Activated CD8-positive, alpha-beta memory T cell treated with anti-CD3 and anti-CD28 coated beads for 1 hour (primary cell): Measurements from ENCODE around the gene FHIT.
"Not testable (repeated sequence)": the region's sequence is repeated elsewhere in the genome, so short reads cannot be mapped to it uniquely, and the experiment has no call there.

Experiments
- DNase-seq, 2 donors: peaks; one replicate each; pipeline ENCODE4 v3.0.0-alpha.2; 2020; ENCODE audit warnings: low read depth in 1 of 2; ENCODE audit errors: extremely low read depth in 1 of 2

The FHIT gene

DNA sequence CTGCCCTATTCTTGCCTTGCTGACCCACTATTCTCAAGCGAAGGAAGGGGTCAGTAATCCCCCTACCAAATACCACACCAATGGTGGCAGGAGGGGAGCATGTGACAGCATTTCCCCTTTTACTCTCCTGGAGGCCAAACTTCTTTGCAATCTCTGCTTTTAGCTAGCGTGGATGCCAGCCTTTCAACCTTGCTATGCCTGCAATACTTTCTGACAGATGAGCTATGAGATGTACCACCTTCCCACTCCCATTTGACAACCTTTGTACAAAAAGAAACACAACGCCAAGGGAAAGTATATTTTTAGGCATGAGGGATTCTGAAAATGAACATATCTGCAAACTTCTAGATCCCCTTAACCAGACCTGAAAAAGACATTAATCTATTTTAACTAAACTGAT, 302.1 kb downstream of the FHIT start:
- no peak for DNase-seq

DNA sequence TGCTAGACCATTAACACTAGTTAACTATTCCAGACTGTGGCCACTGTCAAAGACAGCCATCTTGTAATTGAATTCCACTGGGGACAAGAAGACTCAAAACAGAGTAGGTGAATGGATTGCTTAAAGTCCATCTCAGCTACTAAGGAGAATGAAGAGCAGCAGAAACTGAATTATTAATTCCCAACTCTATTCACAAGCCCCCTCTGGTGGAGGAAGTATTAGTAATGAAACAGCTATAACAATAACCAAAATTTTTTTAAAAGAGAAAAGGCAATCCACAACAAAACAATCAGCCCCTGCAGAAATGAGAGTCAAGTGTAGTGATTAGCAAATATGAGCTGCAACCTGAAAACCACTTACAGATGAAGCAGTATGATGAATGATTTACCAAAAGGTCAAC, 302.8 kb downstream of the FHIT start:
- no peak for DNase-seq

DNA sequence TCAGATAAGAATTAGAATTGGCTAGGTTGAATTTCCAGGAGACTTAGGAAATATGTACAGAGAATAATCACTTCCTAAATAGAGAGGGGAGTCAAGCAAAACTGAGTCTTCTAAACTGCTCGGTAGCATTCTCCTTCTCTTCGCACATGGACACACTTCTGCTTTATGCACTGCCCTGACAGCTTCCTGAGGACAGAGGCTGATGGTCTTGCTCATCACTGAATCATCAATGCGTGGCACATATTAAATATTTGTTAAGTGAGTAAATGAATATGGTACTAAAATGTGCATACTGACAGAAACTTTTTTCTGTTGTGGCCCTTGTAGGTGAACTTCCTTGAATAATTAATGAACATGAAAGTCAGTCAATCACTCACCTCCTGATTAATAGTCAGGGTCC, 315.5 kb downstream of the FHIT start:
- DNase-seq: no peak

GRCh38 chr3:60933824-60934223, 317.4 kb downstream of the FHIT start:
- no peak for DNase-seq

DNA sequence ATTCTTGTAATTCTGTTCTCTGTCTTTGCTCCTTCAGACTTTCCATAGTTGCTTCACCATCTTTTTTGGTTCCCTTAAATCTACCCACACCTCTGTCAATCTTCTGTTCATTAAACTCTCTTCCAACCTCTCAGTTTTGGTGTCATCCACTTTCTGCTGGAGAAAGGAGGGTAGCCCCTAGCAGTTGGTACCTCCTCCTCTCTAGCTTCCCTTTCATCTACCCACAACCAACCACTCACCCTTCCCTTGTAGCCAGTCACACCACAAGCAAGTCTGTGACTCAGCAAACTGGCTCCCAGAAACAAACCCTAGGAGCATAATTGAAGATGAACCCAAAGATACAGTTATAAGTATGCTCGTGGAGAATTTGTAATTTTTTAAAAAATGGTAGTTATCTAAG, 318.6 kb downstream of the FHIT start:
- no peak for DNase-seq

GRCh38 chr3:60932170-60932569, 319.1 kb downstream of the FHIT start:
- DNase-seq: no peak

DNA sequence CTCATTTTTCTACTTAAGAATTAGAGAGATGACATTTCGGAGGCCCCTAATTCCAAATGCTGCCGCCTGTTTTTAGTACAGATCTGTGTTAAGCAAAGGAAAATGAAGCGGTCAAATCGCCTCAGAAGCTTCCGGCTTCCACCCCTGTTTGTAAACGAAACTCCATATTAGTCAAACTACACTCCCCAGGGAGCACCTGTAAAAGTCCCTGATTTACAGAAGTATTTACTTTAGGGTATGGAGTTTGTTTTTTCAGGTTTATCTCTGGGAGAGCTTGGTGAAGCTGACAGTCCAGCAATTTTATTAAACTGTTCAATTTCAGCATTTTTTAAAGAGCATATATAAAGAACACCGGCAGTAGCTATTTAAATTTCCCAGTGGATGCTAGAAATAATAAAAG, 319.8 kb downstream of the FHIT start:
- DNase-seq: no peak

- DNase-seq: no peak
Measured at GRCh38 chr3:60920519-60920918, 330.7 kb downstream of the FHIT start.

- DNase-seq: no peak
Measured at GRCh38 chr3:60919296-60919695, 332.0 kb downstream of the FHIT start.

DNA sequence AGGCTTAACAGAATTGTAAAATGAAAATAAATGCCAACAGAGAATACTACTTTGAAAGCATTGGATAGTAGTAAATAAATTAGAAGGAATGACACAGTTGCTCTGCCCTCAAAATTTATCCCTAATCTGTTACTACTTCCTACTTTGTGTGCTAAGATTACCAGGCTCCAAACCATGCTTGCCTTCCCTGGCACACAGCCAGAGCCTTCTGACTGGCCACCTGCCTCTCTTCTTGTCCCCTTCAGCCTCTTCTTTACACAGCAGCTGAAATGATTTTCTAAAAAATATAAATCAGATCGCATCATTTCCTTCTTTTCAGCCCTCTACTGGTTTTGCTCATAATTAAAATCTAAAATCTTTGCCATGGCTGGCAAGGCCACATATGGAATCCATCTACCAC, 334.1 kb downstream of the FHIT start:
- no peak for DNase-seq

DNA sequence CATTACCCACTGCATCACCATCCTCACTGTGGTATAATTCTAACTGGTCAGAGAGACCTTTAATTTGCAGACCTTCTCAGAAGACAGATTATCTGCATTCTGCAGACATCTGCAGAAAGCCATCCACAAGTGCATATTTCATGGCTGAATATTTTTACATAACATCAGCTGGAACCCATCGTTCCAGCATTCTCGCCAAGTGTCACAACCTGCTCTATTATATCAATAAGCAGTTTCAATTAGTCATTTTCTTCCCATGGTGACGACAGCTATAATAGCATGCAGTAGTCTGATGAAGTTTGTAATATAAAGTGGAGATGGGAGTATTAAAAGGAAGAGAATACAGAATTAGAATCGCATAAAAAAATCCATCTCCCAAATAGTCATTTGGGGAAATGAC, 334.7 kb downstream of the FHIT start:
- no peak for DNase-seq

GRCh38 chr3:60913474-60913873, 337.8 kb downstream of the FHIT start:
- no peak for DNase-seq

- no peak for DNase-seq
Measured at GRCh38 chr3:60912876-60913275, 338.4 kb downstream of the FHIT start.

- no peak for DNase-seq
Measured at GRCh38 chr3:60912142-60912541, 339.1 kb downstream of the FHIT start.

DNA sequence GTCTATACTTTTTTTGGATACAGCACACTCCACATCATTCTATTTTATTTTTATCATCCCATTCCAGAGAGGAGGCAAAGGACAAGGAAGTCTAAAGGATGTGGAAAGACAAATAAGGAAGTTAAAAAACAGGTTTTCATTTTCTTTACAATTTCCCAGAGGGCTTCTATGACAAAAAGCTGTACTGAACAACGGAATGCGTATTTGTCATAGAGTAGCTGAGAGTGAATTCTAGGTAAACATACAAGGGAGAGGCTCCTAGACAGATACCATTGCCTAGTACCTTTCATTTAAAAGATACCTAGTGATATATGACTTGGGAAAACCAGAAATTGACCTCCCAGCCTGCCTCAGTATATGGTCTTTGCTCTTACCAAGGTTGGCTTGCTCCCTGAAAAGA, 341.7 kb downstream of the FHIT start:
- DNase-seq: no peak

DNA sequence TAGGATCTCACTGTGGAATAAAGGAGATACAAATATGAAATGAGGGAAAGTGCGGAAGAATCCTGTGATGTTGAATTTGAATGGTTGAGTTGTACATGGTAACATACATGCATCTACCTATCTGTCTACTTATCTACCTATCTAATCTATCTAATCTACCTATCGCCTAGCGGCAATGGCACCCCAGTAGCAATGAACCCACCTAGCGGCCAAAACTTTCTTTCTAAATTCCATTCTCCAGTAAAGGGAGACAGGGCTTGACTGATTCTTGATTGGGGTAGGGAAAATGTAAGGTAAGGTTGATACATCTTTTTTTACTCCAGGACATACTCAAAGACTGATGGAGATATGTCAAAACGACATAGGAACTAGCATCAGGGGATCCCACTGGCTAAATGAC, 345.0 kb downstream of the FHIT start:
- no peak for DNase-seq

DNA sequence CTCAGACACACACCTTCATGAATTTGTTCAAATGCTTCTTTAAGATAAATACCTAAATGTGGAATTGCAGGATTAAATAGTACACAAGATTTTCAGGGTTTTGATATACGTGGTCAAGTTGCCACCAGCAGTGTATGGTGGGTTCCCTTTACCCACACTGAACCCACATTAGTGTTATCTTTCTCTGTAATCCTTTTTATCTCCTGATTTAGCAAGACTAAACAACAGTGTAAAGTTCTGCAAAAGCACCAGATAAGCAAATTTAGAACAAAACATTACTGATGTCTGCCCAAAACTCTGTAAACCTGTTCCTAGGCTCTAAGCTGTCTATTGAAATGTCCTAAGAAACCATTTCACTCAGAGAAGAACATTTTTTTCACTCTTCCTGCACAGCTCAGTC, 352.9 kb downstream of the FHIT start:
- DNase-seq: no peak

- no peak for DNase-seq
Measured at GRCh38 chr3:60893946-60894345, 357.3 kb downstream of the FHIT start.

DNA sequence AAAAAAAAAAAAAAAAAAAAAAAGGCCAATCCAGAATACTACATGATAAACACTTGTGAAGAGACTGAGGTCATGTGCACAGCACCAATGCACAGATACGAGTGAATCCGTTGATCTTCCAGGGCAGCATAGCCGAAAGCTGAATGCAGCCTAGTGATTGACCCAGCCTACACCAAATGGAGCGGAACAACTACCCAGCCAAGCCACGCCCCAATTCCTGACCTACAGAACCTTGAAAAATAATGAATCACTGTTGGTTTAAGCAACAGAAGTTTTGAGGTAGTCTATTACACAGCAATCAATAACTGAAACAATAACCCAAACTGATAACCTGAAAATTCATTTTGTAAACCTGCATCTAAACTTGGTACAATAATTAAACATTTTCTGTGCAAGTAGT, 361.0 kb downstream of the FHIT start:
- no peak for DNase-seq

DNA sequence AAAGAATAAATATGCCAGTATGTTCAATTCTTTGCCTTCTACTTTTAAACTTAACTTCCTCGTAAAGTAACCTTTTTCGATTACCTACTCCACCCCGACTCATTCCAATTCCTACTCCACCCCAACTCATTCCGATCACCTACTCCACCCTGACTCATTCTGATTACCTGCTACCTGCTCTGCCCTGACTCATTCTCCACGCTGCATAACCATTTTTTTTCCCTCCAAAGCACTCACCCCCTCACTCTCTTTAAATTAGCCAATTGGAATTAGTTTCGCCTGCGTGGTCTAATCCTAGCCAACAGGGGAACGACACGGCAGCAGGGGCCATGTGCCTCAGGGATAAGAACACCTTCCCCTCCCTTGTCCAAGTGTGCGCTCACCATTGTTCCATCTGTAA, 362.3 kb downstream of the FHIT start:
- not testable (repeated sequence) for DNase-seq

- no peak for DNase-seq
Measured at GRCh38 chr3:60887574-60887973, 363.7 kb downstream of the FHIT start.

GRCh38 chr3:60886518-60886917, 364.7 kb downstream of the FHIT start:
- no peak for DNase-seq

- DNase-seq: no peak
Measured at GRCh38 chr3:60884005-60884404, 367.2 kb downstream of the FHIT start.

- DNase-seq: no peak
Measured at GRCh38 chr3:60877188-60877587, 374.1 kb downstream of the FHIT start.
